HG03175 (cell line): Measurements from ENCODE around the gene MYCBPAP.

Experiments
- ATAC-seq: cut with Tn5 transposase; IDR thresholded peaks from one replicate; pipeline ENCODE4 v1.9.1; 2021; ENCODE audit warnings: mild to moderate bottlenecking, moderate library complexity; ENCODE audit not compliant: unreplicated experiment

The MYCBPAP gene

GRCh38 chr17:50514936-50515702 is 6.9 kb downstream of the MYCBPAP start:
- ATAC-seq, result no peak

GRCh38 chr17:50517011-50517410 is 8.8 kb downstream of the MYCBPAP start:
- ATAC-seq, result no peak

DNA sequence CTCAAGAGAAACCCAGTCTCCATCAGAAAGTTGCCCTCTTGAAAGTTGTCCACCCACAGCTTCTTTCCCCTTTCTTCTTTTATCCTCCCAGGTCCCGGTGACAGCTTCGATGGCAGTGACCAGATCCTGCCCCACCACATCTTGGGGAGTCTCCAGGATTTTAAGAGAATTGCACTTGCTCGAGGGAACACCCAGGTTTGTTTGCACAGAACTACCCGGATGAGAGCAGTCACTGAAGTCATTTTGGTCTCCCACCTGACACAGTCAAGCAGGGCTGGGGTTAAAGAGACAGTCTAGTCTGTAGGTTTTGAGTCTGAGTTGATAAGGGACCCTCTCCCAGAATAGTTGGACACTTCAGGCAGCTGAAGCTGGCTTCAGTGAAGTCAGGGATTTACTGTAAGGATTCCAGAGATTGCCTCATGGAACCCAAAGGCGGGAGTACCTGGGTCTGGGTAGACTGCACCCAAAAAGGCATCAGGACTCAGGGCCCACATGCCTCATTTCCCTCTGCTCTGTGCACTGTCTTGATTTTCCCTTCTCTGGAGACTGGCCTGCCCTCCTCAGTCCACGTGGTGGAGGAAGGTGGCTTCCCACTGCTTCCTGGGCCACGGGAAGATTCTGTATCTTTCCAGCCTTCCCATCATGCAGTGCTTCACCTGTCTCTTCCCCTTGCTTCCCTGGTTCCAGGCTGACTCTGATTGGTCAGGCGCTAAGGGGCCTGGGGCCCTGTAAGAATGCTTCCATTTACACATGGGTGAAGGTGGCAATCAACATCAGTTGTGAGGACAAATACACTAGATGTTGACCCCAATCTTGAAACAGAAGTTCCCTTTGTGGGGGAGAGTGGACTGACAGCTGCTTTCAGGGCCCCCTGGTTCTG is 9.5 kb downstream of the MYCBPAP start:
- ATAC-seq, result no peak

- ATAC-seq, result no peak
These were observed 10.3 kb downstream of the MYCBPAP start for GRCh38 chr17:50518384-50519023.

- ATAC-seq, result no peak
These were observed 11.0 kb downstream of the MYCBPAP start for GRCh38 chr17:50519141-50519834.

GRCh38 chr17:50520483-50520882 is 12.2 kb downstream of the MYCBPAP start:
- ATAC-seq, result no peak

GRCh38 chr17:50521514-50521913 is 13.3 kb downstream of the MYCBPAP start:
- no peak for ATAC-seq

- no peak for ATAC-seq
These were observed 14.5 kb downstream of the MYCBPAP start for GRCh38 chr17:50522766-50523165.

DNA sequence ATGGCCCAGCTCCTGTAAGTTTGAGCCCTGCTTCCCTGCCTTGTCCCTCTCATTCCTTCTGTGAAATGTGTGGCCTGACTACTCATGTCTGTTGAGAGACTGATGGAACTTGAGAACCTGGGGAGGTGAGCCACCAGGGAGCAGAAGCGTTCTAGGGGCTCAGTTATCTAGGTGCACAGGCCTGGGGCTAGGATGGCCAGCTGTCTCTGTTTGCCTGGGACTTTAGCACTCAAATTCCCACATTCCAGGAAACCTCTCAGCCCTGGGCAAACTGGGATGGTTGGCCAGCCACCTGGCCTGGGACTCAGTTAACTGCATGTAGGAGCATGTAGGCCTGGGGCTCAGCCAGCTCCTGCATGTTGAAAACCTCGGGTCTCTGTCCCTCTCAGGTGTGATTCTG is 15.0 kb downstream of the MYCBPAP start:
- ATAC-seq, result no peak

DNA sequence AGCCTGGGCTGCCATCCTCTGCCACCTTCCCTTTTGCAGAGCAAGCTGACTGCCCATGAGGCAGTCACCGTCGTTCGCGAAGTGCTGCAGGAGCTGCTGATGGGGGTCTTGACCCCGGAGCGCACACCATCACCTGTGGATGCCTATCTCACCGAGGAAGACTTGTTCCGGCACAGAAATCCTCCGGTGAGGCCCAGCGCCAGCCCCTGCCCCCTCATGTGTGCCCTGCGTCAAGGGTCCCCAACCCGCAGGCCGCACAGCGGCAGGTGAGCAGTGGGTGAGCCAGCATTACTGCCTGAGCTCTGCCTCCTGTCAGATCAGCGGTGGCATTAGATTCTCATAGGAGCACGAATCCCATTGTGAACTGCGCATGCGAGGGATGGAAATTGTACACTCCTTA is 16.6 kb downstream of the MYCBPAP start:
- ATAC-seq, result no peak

GRCh38 chr17:50527155-50527762 is 19.0 kb downstream of the MYCBPAP start:
- no peak for ATAC-seq

DNA sequence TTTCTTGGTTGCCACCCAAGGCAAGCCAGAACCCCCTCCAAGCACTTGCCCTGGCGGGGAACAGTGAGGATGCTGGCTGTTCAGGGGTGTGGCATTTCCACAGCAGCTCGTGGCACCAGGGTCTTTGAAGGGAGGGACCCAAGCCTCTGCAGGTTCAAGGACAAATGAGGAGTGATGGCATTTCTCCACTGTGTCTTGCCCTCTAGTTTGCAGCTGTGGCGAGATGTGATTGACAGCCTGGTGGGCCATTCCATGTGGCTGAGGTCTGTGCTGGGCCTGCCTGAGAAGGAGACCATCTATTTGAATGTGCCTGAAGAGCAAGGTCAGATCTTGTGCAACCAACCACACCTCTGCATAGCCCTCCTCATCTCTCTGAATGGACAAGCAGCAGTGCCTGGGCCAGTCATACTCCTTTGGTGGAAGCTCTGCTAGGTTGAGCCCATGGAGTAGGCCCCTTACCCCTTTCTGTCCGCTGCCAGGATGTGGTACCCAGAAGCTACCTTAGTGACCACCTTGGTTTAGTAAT is 19.8 kb downstream of the MYCBPAP start:
- ATAC-seq, result no peak

DNA sequence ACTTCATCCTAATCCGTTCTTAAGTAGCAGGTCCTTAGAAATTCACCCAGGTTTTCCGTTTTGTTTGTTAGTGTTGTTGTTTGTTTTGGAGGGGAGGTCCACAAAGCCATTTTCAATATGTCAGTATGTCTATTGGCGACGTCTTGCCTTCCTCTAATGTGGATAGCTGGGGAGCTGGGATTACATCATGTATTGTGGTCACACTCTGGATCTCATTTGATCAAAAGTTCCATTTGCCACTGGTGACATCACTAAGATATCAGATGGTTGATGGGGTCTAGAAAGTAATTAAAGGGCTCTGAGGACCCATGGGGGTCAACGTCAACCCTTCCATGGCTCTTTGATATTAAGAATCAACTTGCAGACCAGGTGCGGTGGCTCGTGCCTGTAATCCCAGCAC is 21.6 kb downstream of the MYCBPAP start:
- ATAC-seq, result no peak

DNA sequence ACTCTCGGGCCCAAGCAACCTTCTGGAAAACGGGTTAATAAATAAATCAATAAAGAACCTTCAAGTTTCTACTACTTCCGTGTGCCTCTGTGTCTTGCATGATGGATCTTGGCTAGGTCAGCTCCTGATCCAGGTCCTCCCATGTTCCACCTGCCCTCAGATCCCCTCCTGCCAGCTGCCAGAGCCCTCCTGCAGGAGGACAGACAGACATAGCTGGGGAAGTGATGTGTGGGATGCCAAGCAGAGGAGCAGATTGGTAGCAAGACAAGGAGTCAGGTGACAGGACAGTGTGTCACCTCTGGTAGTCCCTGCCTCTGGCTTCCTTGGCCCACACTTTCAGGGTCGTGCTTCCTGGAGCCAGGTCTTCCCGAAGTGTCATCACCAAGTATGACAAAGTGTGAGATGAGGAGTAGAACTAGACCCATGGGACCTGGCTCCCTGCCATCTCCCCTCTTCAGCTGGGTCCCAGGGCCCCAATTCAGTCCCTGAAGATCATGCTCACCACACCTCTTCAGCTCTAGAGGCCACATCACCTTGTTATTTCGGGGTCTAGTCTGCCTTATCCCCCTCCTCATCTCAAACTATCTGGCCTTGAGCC is 23.3 kb downstream of the MYCBPAP start:
- ATAC-seq, result no peak

DNA sequence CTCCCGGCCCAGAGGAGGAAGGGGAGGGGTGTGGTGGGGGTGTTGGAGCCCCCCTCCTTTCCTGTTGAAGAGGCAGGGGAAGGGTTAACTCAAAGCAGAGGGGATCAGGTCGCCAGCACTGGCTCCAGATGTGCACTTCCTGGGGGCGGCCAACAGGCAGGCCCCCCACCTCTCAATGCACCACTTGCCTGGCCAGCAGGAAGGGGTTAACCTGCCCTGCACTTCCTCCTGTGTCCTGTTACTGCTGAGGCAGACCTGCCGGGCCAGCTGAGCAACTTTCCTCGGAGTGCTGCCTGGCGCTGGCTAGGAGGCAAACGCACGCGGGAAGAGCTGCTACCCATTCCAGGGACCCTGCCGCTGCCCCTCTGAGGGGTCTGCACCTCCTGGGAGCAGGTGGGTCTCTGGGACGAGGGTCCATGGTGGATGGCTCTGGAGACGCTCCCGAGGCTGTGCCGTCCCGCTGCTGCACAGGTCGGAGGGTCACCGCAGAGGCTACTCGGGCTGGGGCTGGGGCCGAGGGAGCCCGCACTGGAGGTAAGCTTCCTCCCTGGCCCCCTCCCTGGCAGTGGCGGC is 24.3 kb downstream of the MYCBPAP start, which contains the start of gene EPN3:
Gene EPN3, plus strand, starts transcription at position 284 of the 573 bp plus-strand sequence. CDS start 3,822 bp downstream, outside the sequence.
- ATAC-seq, result no peak

- ATAC-seq, result no peak
These were observed 24.9 kb downstream of the MYCBPAP start for GRCh38 chr17:50533185-50533584.

GRCh38 chr17:50533720-50534148 is 25.5 kb downstream of the MYCBPAP start:
- ATAC-seq, result no peak

GRCh38 chr17:50534222-50534978 is 26.2 kb downstream of the MYCBPAP start:
- no peak for ATAC-seq

DNA sequence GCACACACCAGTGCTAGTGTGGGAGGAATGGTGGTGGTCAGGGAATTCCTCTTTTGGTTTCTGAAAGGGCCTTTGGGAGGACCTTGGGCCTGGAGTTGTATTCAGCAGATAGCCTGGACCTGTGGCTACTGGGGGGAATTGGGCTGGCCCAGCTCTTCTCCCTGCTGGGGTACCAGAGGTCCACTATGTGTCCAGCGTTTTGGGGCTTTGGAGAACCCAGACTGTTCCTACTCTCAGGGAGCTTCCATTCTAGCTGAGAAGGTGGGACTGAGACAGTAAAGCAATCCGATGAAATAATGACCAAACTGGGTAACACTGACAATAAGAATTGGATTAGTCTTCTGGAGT is 26.7 kb downstream of the MYCBPAP start:
- ATAC-seq, result no peak
